ENCODE data around the gene LYRM4. TPM values are rescaled to one million over a fixed set of nuclear protein-coding genes. Genes with fewer than 3 reads are reported as not detected.

LYRM4 gene
- total and polyA plus RNA-seq, 2 donors (not counting 1 experiment from before 2014, with no cell fraction given), result 22.1 to 29.5 TPM

GRCh38 chr6:5103250-5103649, 157.5 kb downstream of the LYRM4 start:
- H3K4me2 ChIP-seq (replicated peaks; ENCODE audit: low read depth, low read length, poor library complexity, severe bottlenecking), result no peak overlapping the region
- no peaks in the 10 kb centered on the region for H3K4me1 ChIP-seq (ENCODE audit: control insufficient read depth in 2 of 2, insufficient read depth in 2 of 2, low read length in 2 of 2)
- no peak overlapping the region for H3K9ac ChIP-seq (ENCODE audit: low read length)
- H2AFZ ChIP-seq (ENCODE audit: insufficient read depth, low read depth, low read length, poor library complexity, severe bottlenecking), result no peak overlapping the region
- POLR2A ChIA-PET, result no interaction called here
- 97% methylated on average over 4 of the region's 8 CpGs for WGBS (ENCODE audit: insufficient coverage)
- no peak for ATAC-seq (ENCODE audit: low read depth)
- no peaks in the 10 kb centered on the region for H3K9me3 Mint-ChIP-seq (ENCODE audit: insufficient read depth)
- no peaks in the 10 kb centered on the region for H4K20me1 ChIP-seq (ENCODE audit: control insufficient read depth, insufficient read depth, low read length, poor library complexity, severe bottlenecking)
- H3K27ac Mint-ChIP-seq, result no peak overlapping the region
- TF ChIP-seq EZH2 (IDR thresholded peaks at IDR 0.05; ENCODE audit: borderline replicate concordance, insufficient read depth, low read depth, low read length, poor library complexity, severe bottlenecking) (no peak), CTCF (IDR thresholded peaks at IDR 0.05) (no peak)
- H3K27me3 Mint-ChIP-seq, result no peaks in the 10 kb centered on the region
- no peak overlapping the region for H3K4me3 ChIP-seq (ENCODE audit: control extremely low read depth in 1 of 5, extremely low read depth in 1 of 5, insufficient read depth in 1 of 5, low read depth in 2 of 5, low read length in 4 of 5)
- no peaks in the 10 kb centered on the region for H3K27me3 ChIP-seq (replicated peaks in 1 of 4; ENCODE audit: control extremely low read depth in 1 of 4, control insufficient read depth in 3 of 4, insufficient read depth in 4 of 4, low read length in 3 of 4)
- CTCF ChIA-PET, result interaction anchor here (0.7 kb wide), 1 partner anchor 30 kb away, joined by 5 read pairs; no protein-coding TSS in a partner anchor
- no peak overlapping the region for H3K27ac ChIP-seq (ENCODE audit: low read length in 2 of 2)
- no peak for DNase-seq
- intact Hi-C loops (cut with micrococcal nuclease), result no loop called here
- H3K79me2 ChIP-seq (ENCODE audit: control insufficient read depth, insufficient read depth, low read length), result no peaks in the 10 kb centered on the region
- no peaks in the 10 kb centered on the region for H3K4me1 Mint-ChIP-seq
- H3K9me3 ChIP-seq (ENCODE audit: control extremely low read depth in 1 of 3, control insufficient read depth in 2 of 3, insufficient read depth in 1 of 3, low read length in 2 of 3), result no peaks in the 10 kb centered on the region
- H3K4me3 Mint-ChIP-seq, result no peak overlapping the region
- H3K36me3 ChIP-seq (replicated peaks in 1 of 2; ENCODE audit: control extremely low read depth in 1 of 2, control insufficient read depth in 1 of 2, extremely low read depth in 1 of 2, insufficient read depth in 2 of 2, low read length in 1 of 2), result no peaks in the 10 kb centered on the region

DNA sequence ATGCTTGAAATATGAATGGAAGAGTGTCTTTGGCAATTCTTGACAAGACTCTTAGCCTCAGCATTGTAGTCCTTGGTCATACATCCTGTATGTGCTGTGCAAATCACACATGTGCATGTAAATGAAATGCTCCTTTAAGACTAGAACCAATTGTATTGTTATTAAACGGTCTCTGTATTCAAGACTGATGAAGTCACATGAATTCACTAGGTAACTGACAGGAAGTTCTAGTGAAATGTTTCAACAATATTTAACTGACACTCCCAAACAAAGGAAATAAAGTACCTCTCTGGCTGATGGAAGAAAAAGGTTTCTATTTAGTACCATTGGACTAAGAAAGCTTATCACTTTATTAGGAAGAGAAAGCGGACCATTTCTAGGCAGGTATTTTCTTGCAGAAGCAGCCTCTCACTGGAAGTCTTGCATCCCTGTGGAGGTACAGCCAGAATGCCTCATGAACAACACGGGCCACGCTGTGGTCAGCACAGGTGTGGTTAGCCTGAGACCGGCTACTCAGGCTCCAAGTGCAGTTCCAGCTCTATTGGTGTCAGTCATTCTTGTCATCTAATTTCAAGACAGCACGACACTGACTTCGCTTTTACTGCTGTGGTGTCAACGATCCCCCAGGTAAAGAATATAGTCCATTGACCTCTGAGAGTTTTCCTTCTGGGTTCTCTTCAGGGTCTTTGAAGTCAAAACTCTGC, 158.3 kb downstream of the LYRM4 start:
- Mint-ChIP-seq H3K4me3 (no peak overlapping the region), H3K4me1 (no peaks in the 10 kb centered on the region), H3K27me3 (no peaks in the 10 kb centered on the region), H3K27ac (no peak overlapping the region), H3K9me3 (ENCODE audit: insufficient read depth) (no peaks in the 10 kb centered on the region)
- Histone ChIP-seq H3K79me2 (ENCODE audit: control insufficient read depth, insufficient read depth, low read length) (no peaks in the 10 kb centered on the region), H3K4me2 (replicated peaks; ENCODE audit: low read depth, low read length, poor library complexity, severe bottlenecking) (no peak overlapping the region), H3K36me3 (replicated peaks in 1 of 2; ENCODE audit: control extremely low read depth in 1 of 2, control insufficient read depth in 1 of 2, extremely low read depth in 1 of 2, insufficient read depth in 2 of 2, low read length in 1 of 2) (no peaks in the 10 kb centered on the region), H3K27ac (ENCODE audit: low read length in 2 of 2) (no peak overlapping the region), H2AFZ (ENCODE audit: insufficient read depth, low read depth, low read length, poor library complexity, severe bottlenecking) (no peak overlapping the region), H4K20me1 (ENCODE audit: control insufficient read depth, insufficient read depth, low read length, poor library complexity, severe bottlenecking) (no peaks in the 10 kb centered on the region), H3K4me3 (ENCODE audit: control extremely low read depth in 1 of 5, extremely low read depth in 1 of 5, insufficient read depth in 1 of 5, low read depth in 2 of 5, low read length in 4 of 5) (no peak overlapping the region), H3K9ac (ENCODE audit: low read length) (no peak overlapping the region), H3K27me3 (replicated peaks in 1 of 4; ENCODE audit: control extremely low read depth in 1 of 4, control insufficient read depth in 3 of 4, insufficient read depth in 4 of 4, low read length in 3 of 4) (no peaks in the 10 kb centered on the region), H3K4me1 (ENCODE audit: control insufficient read depth in 2 of 2, insufficient read depth in 2 of 2, low read length in 2 of 2) (no peaks in the 10 kb centered on the region), H3K9me3 (ENCODE audit: control extremely low read depth in 1 of 3, control insufficient read depth in 2 of 3, insufficient read depth in 1 of 3, low read length in 2 of 3) (no peaks in the 10 kb centered on the region)
- TF ChIP-seq EZH2 (IDR thresholded peaks at IDR 0.05; ENCODE audit: borderline replicate concordance, insufficient read depth, low read depth, low read length, poor library complexity, severe bottlenecking), result no peak
- no peak for TF ChIP-seq CTCF (IDR thresholded peaks at IDR 0.05)
- intact Hi-C loops (cut with micrococcal nuclease), result no loop called here
- CTCF ChIA-PET, result interaction anchor here (0.7 kb wide), 1 partner anchor 493 kb away, joined by 3 read pairs; no protein-coding TSS in a partner anchor
- POLR2A ChIA-PET, result no interaction called here
- DNase-seq (no peak), ATAC-seq (ENCODE audit: low read depth) (no peak)
- 98% methylated on average over 7 of the region's 8 CpGs for WGBS (ENCODE audit: insufficient coverage)
